ENCODE data around the gene CCL5.

DNA sequence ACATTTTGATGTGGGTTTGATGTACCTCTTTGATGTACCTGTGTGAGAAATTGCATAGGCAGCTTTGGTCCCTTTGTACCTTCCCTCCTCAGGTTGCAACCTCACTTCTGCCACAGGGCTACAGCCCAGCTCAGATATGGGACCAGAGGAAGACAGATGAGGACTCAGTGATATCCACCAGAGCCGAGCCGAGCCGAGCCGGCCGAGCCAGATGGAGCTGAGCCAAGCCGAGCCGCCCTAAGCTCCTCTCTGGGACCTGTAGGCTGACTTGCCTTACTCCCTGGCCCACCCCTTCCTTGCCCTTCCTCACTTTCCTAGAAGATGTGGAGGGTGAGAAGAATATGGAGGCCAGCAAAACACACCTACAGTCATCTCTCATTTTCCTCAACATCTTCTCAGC, 15.3 kb downstream of the CCL5 start:
- TF ChIP-seq MAX (IDR thresholded peaks at IDR 0.05) (no peak), POLR2A (IDR thresholded peaks at IDR 0.05; ENCODE audit: low read length) (no peak), BHLHE40 (IDR thresholded peaks at IDR 0.05; ENCODE audit: low read depth, low read length) (no peak), ZFP36 (IDR thresholded peaks at IDR 0.05; ENCODE audit: borderline replicate concordance, partially characterized antibody) (no peak), JUNB (IDR thresholded peaks at IDR 0.05) (no peak), RFX5 (IDR thresholded peaks at IDR 0.05) (no peak), NR3C1 (IDR thresholded peaks at IDR 0.05) (no peak), CHD4 (IDR thresholded peaks at IDR 0.05; ENCODE audit: borderline replicate concordance) (no peak), CBX8 (IDR thresholded peaks at IDR 0.05) (no peak)
- TF ChIP-seq, protein P1, sequence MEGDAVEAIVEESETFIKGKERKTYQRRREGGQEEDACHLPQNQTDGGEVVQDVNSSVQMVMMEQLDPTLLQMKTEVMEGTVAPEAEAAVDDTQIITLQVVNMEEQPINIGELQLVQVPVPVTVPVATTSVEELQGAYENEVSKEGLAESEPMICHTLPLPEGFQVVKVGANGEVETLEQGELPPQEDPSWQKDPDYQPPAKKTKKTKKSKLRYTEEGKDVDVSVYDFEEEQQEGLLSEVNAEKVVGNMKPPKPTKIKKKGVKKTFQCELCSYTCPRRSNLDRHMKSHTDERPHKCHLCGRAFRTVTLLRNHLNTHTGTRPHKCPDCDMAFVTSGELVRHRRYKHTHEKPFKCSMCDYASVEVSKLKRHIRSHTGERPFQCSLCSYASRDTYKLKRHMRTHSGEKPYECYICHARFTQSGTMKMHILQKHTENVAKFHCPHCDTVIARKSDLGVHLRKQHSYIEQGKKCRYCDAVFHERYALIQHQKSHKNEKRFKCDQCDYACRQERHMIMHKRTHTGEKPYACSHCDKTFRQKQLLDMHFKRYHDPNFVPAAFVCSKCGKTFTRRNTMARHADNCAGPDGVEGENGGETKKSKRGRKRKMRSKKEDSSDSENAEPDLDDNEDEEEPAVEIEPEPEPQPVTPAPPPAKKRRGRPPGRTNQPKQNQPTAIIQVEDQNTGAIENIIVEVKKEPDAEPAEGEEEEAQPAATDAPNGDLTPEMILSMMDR (IDR thresholded peaks at IDR 0.05), result no peak
- TF ChIP-seq, protein P2, sequence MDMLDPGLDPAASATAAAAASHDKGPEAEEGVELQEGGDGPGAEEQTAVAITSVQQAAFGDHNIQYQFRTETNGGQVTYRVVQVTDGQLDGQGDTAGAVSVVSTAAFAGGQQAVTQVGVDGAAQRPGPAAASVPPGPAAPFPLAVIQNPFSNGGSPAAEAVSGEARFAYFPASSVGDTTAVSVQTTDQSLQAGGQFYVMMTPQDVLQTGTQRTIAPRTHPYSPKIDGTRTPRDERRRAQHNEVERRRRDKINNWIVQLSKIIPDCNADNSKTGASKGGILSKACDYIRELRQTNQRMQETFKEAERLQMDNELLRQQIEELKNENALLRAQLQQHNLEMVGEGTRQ (IDR thresholded peaks at IDR 0.05), result no peak
- TF ChIP-seq, protein P3, sequence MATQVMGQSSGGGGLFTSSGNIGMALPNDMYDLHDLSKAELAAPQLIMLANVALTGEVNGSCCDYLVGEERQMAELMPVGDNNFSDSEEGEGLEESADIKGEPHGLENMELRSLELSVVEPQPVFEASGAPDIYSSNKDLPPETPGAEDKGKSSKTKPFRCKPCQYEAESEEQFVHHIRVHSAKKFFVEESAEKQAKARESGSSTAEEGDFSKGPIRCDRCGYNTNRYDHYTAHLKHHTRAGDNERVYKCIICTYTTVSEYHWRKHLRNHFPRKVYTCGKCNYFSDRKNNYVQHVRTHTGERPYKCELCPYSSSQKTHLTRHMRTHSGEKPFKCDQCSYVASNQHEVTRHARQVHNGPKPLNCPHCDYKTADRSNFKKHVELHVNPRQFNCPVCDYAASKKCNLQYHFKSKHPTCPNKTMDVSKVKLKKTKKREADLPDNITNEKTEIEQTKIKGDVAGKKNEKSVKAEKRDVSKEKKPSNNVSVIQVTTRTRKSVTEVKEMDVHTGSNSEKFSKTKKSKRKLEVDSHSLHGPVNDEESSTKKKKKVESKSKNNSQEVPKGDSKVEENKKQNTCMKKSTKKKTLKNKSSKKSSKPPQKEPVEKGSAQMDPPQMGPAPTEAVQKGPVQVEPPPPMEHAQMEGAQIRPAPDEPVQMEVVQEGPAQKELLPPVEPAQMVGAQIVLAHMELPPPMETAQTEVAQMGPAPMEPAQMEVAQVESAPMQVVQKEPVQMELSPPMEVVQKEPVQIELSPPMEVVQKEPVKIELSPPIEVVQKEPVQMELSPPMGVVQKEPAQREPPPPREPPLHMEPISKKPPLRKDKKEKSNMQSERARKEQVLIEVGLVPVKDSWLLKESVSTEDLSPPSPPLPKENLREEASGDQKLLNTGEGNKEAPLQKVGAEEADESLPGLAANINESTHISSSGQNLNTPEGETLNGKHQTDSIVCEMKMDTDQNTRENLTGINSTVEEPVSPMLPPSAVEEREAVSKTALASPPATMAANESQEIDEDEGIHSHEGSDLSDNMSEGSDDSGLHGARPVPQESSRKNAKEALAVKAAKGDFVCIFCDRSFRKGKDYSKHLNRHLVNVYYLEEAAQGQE (IDR thresholded peaks at IDR 0.05), result no peak

Measured in A549 (cell line).